B cell (primary cell): ENCODE measurements around the gene DIRAS3.
"Not testable (repeated sequence)": the region's sequence is repeated elsewhere in the genome, so short reads cannot be mapped to it uniquely, and the experiment has no call there.

Experiments used
- CTCF ChIP-seq: fragments of 200-600 bp; IDR thresholded peaks from one replicate; pipeline ENCODE4 v1.8.0; 2022; ENCODE audit warnings: antibody characterized with exemption, mild to moderate bottlenecking
- EZH2 ChIP-seq: IDR thresholded peaks from 2 replicates; pipeline ENCODE4 v1.6.1; 2012; ENCODE audit warnings: borderline replicate concordance, low read depth, mild to moderate bottlenecking, moderate library complexity, low read length; ENCODE audit not compliant: insufficient read depth, poor library complexity, severe bottlenecking

DNA sequence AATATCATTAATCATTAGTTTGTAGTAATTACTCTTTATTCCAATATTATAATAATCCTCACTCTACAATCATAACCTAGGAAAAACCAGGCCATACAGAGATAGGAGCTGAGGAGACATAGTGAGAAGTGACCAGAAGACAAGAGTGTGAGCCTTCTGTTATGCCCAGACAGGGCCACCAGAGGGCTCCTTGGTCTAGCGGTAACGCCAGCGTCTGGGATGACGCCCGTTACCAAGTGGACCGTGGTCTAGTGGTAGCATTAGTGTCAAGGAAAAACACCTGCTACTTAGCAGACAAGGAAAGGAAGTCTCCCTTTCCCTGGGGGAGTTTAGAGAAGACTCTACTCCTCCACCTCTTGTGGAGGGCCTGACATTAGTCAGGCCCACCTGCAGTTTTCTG is 7.6 kb upstream of the DIRAS3 start:
- TF ChIP-seq CTCF, EZH2: not testable (repeated sequence)
